GM19463 (cell line): ENCODE data around the gene RANBP1.
"Not testable (repeated sequence)": the region's sequence is repeated elsewhere in the genome, so short reads cannot be mapped to it uniquely, and the experiment has no call there.

ENCODE experiments used
- ATAC-seq: cut with Tn5 transposase; IDR thresholded peaks from one replicate; pipeline ENCODE4 v1.9.1; 2021; ENCODE audit warnings: mild to moderate bottlenecking, moderate library complexity; ENCODE audit not compliant: unreplicated experiment

The RANBP1 gene

DNA sequence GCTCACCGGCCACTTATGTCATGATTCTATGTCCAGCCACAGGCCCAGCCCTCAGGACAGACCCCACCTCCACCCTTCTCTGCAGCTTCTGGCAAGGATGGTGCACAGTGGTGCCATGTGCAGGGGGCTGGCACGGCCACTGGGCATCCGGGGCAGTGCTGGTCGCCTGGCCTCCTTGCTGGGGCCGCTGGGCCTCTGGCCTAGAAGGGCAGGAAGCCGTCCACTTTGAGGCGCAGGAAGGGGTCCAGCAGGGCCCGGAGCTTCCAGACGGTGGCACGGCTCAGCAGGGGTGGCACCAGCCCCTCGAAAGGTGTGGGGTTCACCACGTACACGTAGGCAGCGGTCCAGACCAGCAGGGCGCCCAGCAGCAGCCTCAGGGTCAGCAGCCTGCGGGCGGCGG is 32.5 kb downstream of the RANBP1 start:
- ATAC-seq = no peak

GRCh38 chr22:20149257-20150250 is 33.6 kb downstream of the RANBP1 start:
- ATAC-seq = no peak

- ATAC-seq = no peak
Observed at GRCh38 chr22:20150381-20151275, 34.7 kb downstream of the RANBP1 start, which contains the start of gene CCDC188. Gene CCDC188 (minus strand): TSS chr22:20151055. CDS start chr22:20150986, 69 bp downstream.

- ATAC-seq = no peak
Observed at GRCh38 chr22:20151276-20151588, 35.3 kb downstream of the RANBP1 start.

- no peak for ATAC-seq
Observed at GRCh38 chr22:20152464-20152890, 36.6 kb downstream of the RANBP1 start.

- ATAC-seq = no peak
Observed at GRCh38 chr22:20153945-20154344, 38.0 kb downstream of the RANBP1 start.

DNA sequence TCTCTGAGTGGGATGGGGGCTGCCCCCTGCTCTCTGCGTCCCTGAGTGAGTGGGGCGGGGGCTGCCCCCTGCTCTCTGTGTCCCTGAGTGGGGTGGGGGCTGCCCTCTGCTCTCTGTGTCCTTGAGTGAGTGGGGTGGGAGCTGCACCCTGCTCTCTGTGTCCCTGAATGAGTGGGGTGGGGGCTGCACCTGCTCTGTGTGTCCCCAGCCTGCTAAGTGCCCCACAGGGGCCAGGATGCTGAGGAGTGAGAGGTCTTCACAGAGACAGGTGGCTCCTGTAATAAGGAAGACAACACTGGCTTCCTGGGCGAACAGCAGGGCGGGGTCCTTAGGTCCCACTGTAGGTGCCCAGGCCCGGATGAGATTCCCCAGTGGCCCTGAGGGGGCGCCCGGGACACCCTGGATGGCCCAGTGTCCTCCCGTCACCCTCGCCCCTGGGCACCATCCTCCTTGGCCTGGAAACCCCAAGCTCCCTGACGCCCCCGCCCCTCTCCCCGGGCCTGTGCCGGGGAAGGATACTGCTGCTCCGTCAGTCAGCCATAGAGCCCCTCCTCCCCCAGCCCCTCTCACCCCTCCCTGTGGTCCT is 38.8 kb downstream of the RANBP1 start:
- no peak for ATAC-seq

DNA sequence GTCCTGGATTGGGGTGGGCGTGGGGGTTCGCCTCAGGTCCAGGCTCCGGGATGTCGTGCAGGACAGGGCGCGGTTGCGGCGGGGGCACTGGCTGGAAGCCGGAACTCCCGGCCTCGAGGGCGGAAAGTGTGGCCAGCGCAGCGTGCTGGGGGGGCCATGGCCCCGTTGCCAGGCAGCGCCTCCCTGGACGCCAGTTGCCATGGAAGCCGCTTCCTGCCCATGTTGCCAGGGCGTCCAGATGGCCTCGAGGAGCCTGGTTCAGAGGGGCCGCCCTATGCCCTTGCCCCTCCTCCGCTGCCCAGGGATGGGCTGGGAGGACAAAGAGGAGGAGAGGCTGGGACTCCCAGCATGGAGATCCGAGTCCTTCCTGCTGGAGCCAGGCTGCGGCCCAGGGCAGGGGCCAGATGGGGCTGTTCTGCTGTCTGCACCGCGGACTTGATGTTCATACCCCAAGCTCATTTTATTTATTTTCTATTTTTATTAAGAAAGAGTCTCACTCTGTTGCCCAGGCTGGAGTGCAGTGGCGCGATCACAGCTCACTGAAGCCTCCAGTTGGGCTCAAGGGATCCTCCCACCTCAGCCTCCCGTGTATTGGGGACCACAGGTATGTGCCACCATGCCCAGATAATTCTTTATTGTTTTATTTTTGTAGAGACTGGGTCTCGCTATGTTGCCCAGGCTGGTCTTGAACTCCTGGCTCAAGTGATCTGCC is 39.6 kb downstream of the RANBP1 start:
- no peak for ATAC-seq

DNA sequence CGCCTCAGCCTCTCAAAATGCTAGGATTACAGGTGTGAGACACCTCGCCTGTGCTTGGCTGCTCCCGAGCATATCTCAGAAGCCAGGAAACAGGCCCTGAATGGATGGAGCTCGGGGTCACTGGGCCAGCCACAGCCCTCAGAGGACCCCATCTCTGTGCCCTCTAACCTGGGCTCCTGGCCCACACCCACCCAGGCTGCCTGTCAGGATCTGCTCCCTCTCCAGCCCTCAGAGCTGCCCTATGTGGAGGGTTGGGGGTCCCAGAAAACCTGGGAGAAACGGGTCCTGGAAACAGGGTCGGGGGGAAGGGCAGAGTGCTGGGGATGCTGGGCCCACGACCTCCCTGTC is 40.1 kb downstream of the RANBP1 start:
- ATAC-seq = no peak

DNA sequence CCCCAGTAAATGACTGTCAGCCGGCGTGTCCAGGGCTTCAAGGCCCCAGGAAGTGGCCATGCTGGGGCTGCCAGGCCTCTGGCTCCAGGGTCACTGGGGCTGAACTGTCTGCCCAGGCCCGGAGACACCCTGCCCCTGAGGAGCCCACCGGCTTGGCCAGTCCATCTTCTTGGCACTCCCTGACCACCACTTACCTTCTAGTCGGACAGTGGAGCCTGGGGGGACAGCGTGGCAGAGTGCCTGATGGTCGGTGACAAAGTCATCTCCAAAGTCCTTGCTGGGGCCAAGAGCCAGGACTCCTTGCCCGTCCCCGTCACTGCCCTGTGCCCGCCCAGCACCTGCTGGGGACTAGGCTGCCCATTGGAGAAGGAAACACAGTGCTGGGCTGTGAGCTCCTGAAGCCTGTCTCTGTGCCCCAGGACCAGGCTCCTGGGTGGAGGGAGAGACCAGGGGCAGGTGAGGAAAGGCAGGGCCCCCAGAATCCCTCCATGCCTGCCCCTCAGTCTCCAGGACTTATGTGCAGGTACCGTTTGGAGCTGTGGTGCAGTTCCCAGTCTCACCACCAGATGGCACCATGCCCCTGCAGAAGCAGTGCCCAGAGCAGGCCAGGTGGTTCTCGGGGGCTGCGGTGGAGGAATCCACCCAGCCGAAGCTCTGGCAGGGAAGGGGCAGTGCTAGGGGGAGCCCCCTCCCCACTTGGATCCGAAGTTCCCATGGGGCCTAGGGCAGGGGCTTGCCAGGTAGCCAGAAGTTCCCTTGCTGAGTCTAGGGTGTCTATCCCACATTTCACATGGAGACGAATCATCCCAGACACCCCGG is 40.9 kb downstream of the RANBP1 start:
- no peak for ATAC-seq

DNA sequence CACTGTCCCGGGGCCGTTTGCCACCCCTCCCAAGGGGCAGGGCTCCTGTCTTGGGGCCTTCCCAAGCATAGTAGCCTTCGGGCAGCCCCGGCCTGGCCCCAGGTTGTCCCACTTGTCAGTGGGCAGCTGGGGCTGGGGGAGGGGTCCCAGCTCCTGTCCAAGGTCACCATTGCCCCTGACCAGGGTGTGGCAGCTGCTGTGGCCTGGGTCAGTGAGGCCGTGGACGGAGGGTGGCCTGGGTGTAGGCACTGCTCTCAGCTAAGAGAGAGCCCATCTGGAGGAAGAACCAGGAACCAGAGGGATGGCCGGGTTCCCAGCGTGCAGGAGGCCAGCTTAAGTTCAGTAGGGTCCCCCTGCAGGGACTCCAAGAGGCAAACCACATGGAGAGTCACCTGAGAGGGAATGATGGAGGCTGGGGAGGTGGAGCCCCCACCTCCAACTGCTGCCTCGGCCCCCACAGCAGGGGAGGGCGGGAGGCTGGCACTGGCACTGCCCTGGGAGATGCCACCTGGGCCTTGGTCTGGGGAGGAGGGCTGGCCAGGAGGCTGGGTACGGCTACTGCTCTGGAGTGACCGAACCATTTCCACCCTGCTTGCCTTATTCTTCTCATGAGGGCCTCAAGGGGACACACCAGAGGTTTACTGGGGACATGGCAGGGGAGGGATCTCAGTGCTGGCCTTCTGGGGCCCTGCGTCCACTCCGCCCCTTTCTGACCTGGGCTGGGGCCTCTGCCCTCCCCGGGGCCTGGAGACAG is 41.7 kb downstream of the RANBP1 start:
- ATAC-seq = no peak

DNA sequence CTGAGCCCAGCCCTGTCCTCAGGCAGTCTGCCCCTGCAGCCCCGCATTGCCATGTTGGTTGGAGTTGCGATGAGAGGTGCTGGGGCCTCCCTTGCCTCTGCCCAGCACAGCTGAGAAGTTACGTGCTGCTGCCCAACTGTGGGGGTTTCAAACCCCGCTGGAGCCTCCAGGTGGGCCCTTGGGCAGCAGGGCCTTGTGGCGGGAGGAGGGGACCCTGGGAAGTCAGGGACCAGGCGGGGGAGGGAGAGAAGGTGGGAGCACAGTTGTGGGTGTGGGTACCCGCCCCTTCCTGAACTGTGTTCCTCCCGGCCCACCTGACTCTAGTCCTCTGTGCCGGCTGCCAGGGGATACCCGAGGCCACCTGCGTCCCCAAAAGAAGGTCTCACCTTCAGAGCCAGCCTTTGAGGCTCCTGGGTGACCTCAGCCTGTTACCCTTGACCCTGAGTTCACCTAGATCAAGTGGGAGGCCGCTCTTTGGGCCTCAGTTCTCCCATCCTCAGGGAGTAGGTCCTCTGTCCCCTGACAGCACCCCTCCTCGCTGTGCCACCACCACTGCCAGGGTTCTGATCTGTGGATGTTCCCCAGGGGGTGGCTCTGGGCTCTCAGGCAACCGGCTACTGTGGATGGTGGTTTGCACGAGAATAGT is 42.6 kb downstream of the RANBP1 start:
- no peak for ATAC-seq

DNA sequence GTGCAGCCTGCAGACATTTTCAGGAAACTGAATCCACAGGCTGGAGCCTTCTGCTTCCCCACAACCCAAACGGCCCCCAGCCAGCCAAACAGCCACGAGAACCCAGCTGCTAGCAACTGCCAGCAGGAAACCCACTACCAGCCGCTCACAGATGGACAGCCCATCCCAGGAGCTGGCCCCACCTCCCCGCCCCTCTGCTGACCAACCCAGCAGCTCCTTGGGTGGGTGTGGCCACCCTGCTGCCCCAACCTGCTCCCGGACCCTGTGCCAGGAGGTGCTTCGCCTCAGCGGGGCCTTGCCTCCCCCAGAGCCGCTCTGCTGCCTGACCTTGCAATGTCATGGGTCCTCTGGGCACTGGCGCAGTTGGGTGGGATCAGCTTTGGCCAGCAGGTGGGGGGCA is 43.2 kb downstream of the RANBP1 start:
- ATAC-seq = no peak

- not testable (repeated sequence) for ATAC-seq
Observed at GRCh38 chr22:20159531-20159930, 43.6 kb downstream of the RANBP1 start.

- no peak for ATAC-seq
Observed at GRCh38 chr22:20160041-20160440, 44.1 kb downstream of the RANBP1 start.

- ATAC-seq = no peak
Observed at GRCh38 chr22:20164863-20165262, 49.0 kb downstream of the RANBP1 start.

- no peak for ATAC-seq
Observed at GRCh38 chr22:20165421-20165820, 49.5 kb downstream of the RANBP1 start.

DNA sequence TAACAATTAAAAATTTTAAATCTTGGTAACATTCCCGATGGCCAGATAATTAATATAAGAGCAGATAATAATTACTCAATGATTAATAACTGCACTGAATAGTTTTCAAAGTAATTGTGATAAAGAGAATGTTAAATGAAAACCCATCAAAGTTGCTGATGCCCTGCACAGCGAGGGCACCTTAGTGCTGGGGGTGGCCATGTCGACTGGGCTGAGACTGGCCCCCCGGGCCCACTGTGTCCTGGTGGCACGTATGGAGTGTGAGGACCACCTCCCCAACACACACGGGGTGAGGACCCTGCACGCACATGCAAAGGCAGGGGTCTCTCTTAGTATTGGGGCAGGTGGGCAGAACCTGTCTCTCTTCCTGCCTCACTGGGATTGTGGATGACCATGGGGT is 50.0 kb downstream of the RANBP1 start:
- no peak for ATAC-seq

DNA sequence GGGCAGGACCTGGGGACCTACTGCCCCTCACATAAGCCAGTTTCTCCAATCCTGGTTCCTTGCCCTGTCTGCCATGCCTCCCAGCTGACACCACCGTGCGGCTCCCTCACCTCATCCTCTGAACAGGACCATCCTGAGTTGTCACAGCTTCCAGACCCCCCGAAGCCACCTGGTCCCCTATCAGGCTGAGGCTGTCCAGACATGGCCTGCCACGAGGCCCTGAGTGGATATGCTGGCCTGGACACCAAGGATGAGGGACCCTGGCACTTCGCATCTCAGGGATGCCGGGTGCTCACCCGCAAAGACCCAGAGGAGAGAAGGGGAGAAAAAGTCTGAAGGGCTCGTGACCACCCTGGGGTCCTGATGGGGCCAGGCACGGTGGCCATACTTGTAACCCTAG is 50.8 kb downstream of the RANBP1 start:
- no peak for ATAC-seq
